Uterus (tissue), 2 donors: ENCODE data around the gene ANKLE2.

Experiments
- CTCF ChIP-seq, 4 experiments: fragments of 200-600 bp in 2 of 4; fragments of 450-650 bp in 2 of 4; sonication (generic) in 2 of 4; IDR thresholded peaks; one replicate each; pipeline ENCODE4 v1.5.1; 2016 to 2019; ENCODE audit warnings: antibody characterized with exemption in 4 of 4, mild to moderate bottlenecking in 2 of 4, moderate library complexity in 1 of 4
- POLR2A ChIP-seq, 2 donors: fragments of 450-650 bp; IDR thresholded peaks; one replicate each; pipeline ENCODE4 v1.6.1; 2016; ENCODE audit warnings: antibody characterized with exemption in 2 of 2, mild to moderate bottlenecking in 1 of 2, moderate library complexity in 1 of 2

GRCh38 chr12:132803888-132804287 lies 42.3 kb upstream of the ANKLE2 start:
- TF ChIP-seq CTCF (IDR thresholded peaks at IDR 0.05) (no peak), POLR2A (IDR thresholded peaks at IDR 0.05) (no peak)
